Chondrocyte (in vitro differentiated cells): ENCODE results near the gene DHX29. TPM values are rescaled to one million over a fixed set of nuclear protein-coding genes. Genes with fewer than 3 reads are reported as not detected.
"Not testable (repeated sequence)": the region's sequence is repeated elsewhere in the genome, so short reads cannot be mapped to it uniquely, and the experiment has no call there.

Experiments
- DNase-seq: peaks from one replicate; pipeline ENCODE4 v3.0.0; 2021; ENCODE audit warnings: mixed read lengths, low spot score
- H3K27ac Mint-ChIP-seq: one replicate; pipeline ENCODE4 v1.8.0; 2021; ENCODE audit warnings: mild to moderate bottlenecking, moderate library complexity, mixed read lengths; ENCODE audit not compliant: unreplicated experiment
- H3K27me3 Mint-ChIP-seq: 2 replicates; pipeline ENCODE4 v1.8.0; 2021; ENCODE audit warnings: low read depth, mixed read lengths
- H3K36me3 Mint-ChIP-seq: 2 replicates; pipeline ENCODE4 v1.8.0; 2021; ENCODE audit warnings: low read depth, mixed read lengths
- H3K4me1 Mint-ChIP-seq: 2 replicates; pipeline ENCODE4 v1.8.0; 2021; ENCODE audit warnings: low read depth, mild to moderate bottlenecking, mixed read lengths
- H3K4me3 Mint-ChIP-seq: one replicate; pipeline ENCODE4 v1.8.0; 2021; ENCODE audit warnings: mild to moderate bottlenecking, moderate library complexity, mixed read lengths; ENCODE audit not compliant: unreplicated experiment
- H3K9me3 Mint-ChIP-seq: 2 replicates; pipeline ENCODE4 v1.8.0; 2021; ENCODE audit warnings: low read depth, mixed read lengths
- CTCF ChIP-seq: fragments of 200-600 bp; sonication (generic); IDR thresholded peaks from 2 replicates; pipeline ENCODE4 v1.5.0; 2021; ENCODE audit warnings: antibody characterized with exemption, mild to moderate bottlenecking, moderate library complexity
- total RNA-seq: library from RNA; stranded (reverse); gene quantifications from 3 replicates; pipeline ENCODE4 v1.2.1, GENCODE V29; 2021

Gene DHX29
- total RNA-seq, 1 donor from 2014 or later, result 23.0 TPM

- H3K4me1 Mint-ChIP-seq, result peaks cover 10% of the 10 kb centered on the region
- H3K9me3 Mint-ChIP-seq, result no peaks in the 10 kb centered on the region
- no peak overlapping the region for H3K4me3 Mint-ChIP-seq
- no peak overlapping the region for H3K27ac Mint-ChIP-seq
- TF ChIP-seq CTCF, result no peak
- peaks cover 7% of the 10 kb centered on the region for H3K36me3 Mint-ChIP-seq
- DNase-seq, result no peak
- H3K27me3 Mint-ChIP-seq, result no peaks in the 10 kb centered on the region
These were observed 18.1 kb upstream of the DHX29 start for GRCh38 chr5:55325621-55326020.

- no peaks in the 10 kb centered on the region for H3K9me3 Mint-ChIP-seq
- DNase-seq, result no peak
- H3K27me3 Mint-ChIP-seq, result no peaks in the 10 kb centered on the region
- H3K4me1 Mint-ChIP-seq, result peaks cover 14% of the 10 kb centered on the region
- TF ChIP-seq CTCF, result peak; percentile 92
- H3K4me3 Mint-ChIP-seq, result no peak overlapping the region
- H3K36me3 Mint-ChIP-seq, result peaks cover 7% of the 10 kb centered on the region
- peak overlapping the region; percentile 19 for H3K27ac Mint-ChIP-seq
These were observed 17.4 kb upstream of the DHX29 start for GRCh38 chr5:55324815-55325418.

GRCh38 chr5:55324006-55324405 is 16.5 kb upstream of the DHX29 start:
- H3K36me3 Mint-ChIP-seq, result peaks cover 3% of the 10 kb centered on the region
- no peaks in the 10 kb centered on the region for H3K9me3 Mint-ChIP-seq
- no peaks in the 10 kb centered on the region for H3K27me3 Mint-ChIP-seq

GRCh38 chr5:55320571-55320970 is 13.1 kb upstream of the DHX29 start:
- H3K27me3 Mint-ChIP-seq, result no peaks in the 10 kb centered on the region
- H3K9me3 Mint-ChIP-seq, result no peaks in the 10 kb centered on the region
- no peak overlapping the region for H3K27ac Mint-ChIP-seq
- H3K36me3 Mint-ChIP-seq, result peaks cover 6% of the 10 kb centered on the region
- DNase-seq, result no peak
- H3K4me3 Mint-ChIP-seq, result no peak overlapping the region
- no peak for TF ChIP-seq CTCF
- H3K4me1 Mint-ChIP-seq, result peaks cover 12% of the 10 kb centered on the region

More at GRCh38 chr5:55324006-55324405, 16.5 kb upstream of the DHX29 start:
- H3K27ac Mint-ChIP-seq, result no peak overlapping the region
- no peak for DNase-seq
- TF ChIP-seq CTCF, result no peak
- no peak overlapping the region for H3K4me3 Mint-ChIP-seq
- H3K4me1 Mint-ChIP-seq, result peaks cover 16% of the 10 kb centered on the region

GRCh38 chr5:55319491-55319890 is 12.0 kb upstream of the DHX29 start:
- Mint-ChIP-seq H3K27me3 (no peaks in the 10 kb centered on the region), H3K4me1 (peaks cover 12% of the 10 kb centered on the region), H3K4me3 (no peak overlapping the region), H3K27ac (no peak overlapping the region), H3K9me3 (no peaks in the 10 kb centered on the region), H3K36me3 (peaks cover 5% of the 10 kb centered on the region)
- no peak for TF ChIP-seq CTCF
- no peak for DNase-seq

- not testable (repeated sequence) for H3K4me3 Mint-ChIP-seq, H3K27me3 Mint-ChIP-seq, DNase-seq, H3K36me3 Mint-ChIP-seq, H3K9me3 Mint-ChIP-seq, H3K27ac Mint-ChIP-seq
- H3K4me1 Mint-ChIP-seq, result peaks cover 20% of the 10 kb centered on the region
These were observed 10.7 kb upstream of the DHX29 start for GRCh38 chr5:55318237-55318636.
